Measurements from ENCODE around the gene ACSF2. TPM values are rescaled to one million over a fixed set of nuclear protein-coding genes. Genes with fewer than 3 reads are reported as not detected.

ACSF2 gene
- total RNA-seq, 6 donors from 2014 or later = 52.3 to 239 (median 120) TPM

GRCh38 chr17:50452630-50453300, 26.7 kb downstream of the ACSF2 start:
- Histone ChIP-seq H3K36me3 (no peaks in the 10 kb centered on the region), H3K4me3 (peak overlapping the region in 1 of 4 donors; percentile 4), H3K9me3 (no peaks in the 10 kb centered on the region), H3K27me3 (no peaks in the 10 kb centered on the region), H3K27ac (peak overlapping the region in 3 of 4 donors; percentile 27 to 69 (median 67)), H3K4me1 (peaks cover 10 to 26% (median 20%) of the 10 kb centered on the region in 4 donors)
- TF ChIP-seq EP300 (IDR thresholded peaks at IDR 0.05) = no peak
- no peak for TF ChIP-seq CTCF (IDR thresholded peaks at IDR 0.05)
- TF ChIP-seq POLR2A (IDR thresholded peaks at IDR 0.05) = no peak
- no peak for TF ChIP-seq POLR2AphosphoS5 (IDR thresholded peaks at IDR 0.05)
- 46 to 60% methylated on average over 10 of the region's 10 CpGs for WGBS, 2 donors
- ATAC-seq (ENCODE audit: low FRiP score in 2 of 2) (no peak), DNase-seq (peak in 1 of 2 donors; percentile 33)

GRCh38 chr17:50453901-50454300, 27.9 kb downstream of the ACSF2 start:
- no peak for ATAC-seq (ENCODE audit: low FRiP score in 2 of 2)

GRCh38 chr17:50457621-50458020, 31.6 kb downstream of the ACSF2 start:
- H3K4me1 ChIP-seq = peaks cover 6 to 8% (median 7%) of the 10 kb centered on the region in 4 donors
- no peak overlapping the region for H3K27ac ChIP-seq
- 89 to 97% methylated on average over 4 of the region's 4 CpGs for WGBS, 2 donors
- no peak overlapping the region for H3K4me3 ChIP-seq
- H3K9me3 ChIP-seq = no peaks in the 10 kb centered on the region
- no peaks in the 10 kb centered on the region for H3K27me3 ChIP-seq
- peaks cover 0 to 6% (median 4%) of the 10 kb centered on the region in 4 donors for H3K36me3 ChIP-seq
- ATAC-seq (ENCODE audit: low FRiP score in 2 of 2) = no peak
- DNase-seq = no peak
- TF ChIP-seq POLR2A (IDR thresholded peaks at IDR 0.05) (no peak), EP300 (IDR thresholded peaks at IDR 0.05) (no peak)

More at GRCh38 chr17:50453901-50454300, 27.9 kb downstream of the ACSF2 start:
- no peak for TF ChIP-seq EP300 (IDR thresholded peaks at IDR 0.05)
- TF ChIP-seq CTCF (IDR thresholded peaks at IDR 0.05) = no peak
- no peak for TF ChIP-seq POLR2A (IDR thresholded peaks at IDR 0.05)
- TF ChIP-seq POLR2AphosphoS5 (IDR thresholded peaks at IDR 0.05) = no peak
- no peaks in the 10 kb centered on the region for H3K36me3 ChIP-seq
- no peak for DNase-seq
- H3K9me3 ChIP-seq = no peaks in the 10 kb centered on the region
- peaks cover 10 to 19% (median 15%) of the 10 kb centered on the region in 4 donors for H3K4me1 ChIP-seq
- H3K4me3 ChIP-seq = no peak overlapping the region
- H3K27ac ChIP-seq = no peak overlapping the region
- H3K27me3 ChIP-seq = no peaks in the 10 kb centered on the region
- 87 to 92% methylated on average over 3 of the region's 3 CpGs for WGBS, 2 donors

GRCh38 chr17:50458270-50458669, 32.3 kb downstream of the ACSF2 start:
- TF ChIP-seq POLR2AphosphoS5 (IDR thresholded peaks at IDR 0.05) (no peak), POLR2A (IDR thresholded peaks at IDR 0.05) (no peak), EP300 (IDR thresholded peaks at IDR 0.05) (no peak), CTCF (IDR thresholded peaks at IDR 0.05) (no peak)
- ATAC-seq (ENCODE audit: low FRiP score in 2 of 2) = no peak
- no peak for DNase-seq
- H3K27ac ChIP-seq = no peak overlapping the region
- no peaks in the 10 kb centered on the region for H3K27me3 ChIP-seq
- H3K9me3 ChIP-seq = no peaks in the 10 kb centered on the region
- peaks cover 0 to 13% (median 9%) of the 10 kb centered on the region in 4 donors for H3K36me3 ChIP-seq
- H3K4me1 ChIP-seq = peaks cover 0 to 2% (median under 1%) of the 10 kb centered on the region in 4 donors
- 75 to 98% methylated on average over 3 of the region's 3 CpGs for WGBS, 2 donors
- no peak overlapping the region for H3K4me3 ChIP-seq

- H3K36me3 ChIP-seq = peaks cover 0 to 15% (median 11%) of the 10 kb centered on the region in 4 donors
- DNase-seq = peak in 1 of 2 donors; percentile 61
- no peaks in the 10 kb centered on the region for H3K27me3 ChIP-seq
- no peak overlapping the region for H3K27ac ChIP-seq
- ATAC-seq (ENCODE audit: low FRiP score in 2 of 2) = peak in 1 of 2 donors; percentile 23
- WGBS, 2 donors = 81 to 86% methylated on average over 16 of the region's 16 CpGs
- no peak overlapping the region for H3K4me3 ChIP-seq
- H3K9me3 ChIP-seq = no peaks in the 10 kb centered on the region
- no peak for TF ChIP-seq POLR2A (IDR thresholded peaks at IDR 0.05)
- no peak for TF ChIP-seq EP300 (IDR thresholded peaks at IDR 0.05)
- TF ChIP-seq CTCF (IDR thresholded peaks at IDR 0.05) = no peak
- no peak for TF ChIP-seq POLR2AphosphoS5 (IDR thresholded peaks at IDR 0.05)
- no peaks in the 10 kb centered on the region for H3K4me1 ChIP-seq
Observed at GRCh38 chr17:50458701-50459676, 33.0 kb downstream of the ACSF2 start.

Data from upper lobe of left lung (tissue), 6 donors.